Thyroid gland (tissue), 4 donors: Measurements from ENCODE around the gene GREB1. TPM values are rescaled to one million over a fixed set of nuclear protein-coding genes. Genes with fewer than 3 reads are reported as not detected.

Experiments used
- DNase-seq, 2 donors: peaks; one replicate each; pipeline ENCODE4 v3.0.0-alpha.2; 2019
- H3K27ac ChIP-seq, 3 donors: fragments of 200-600 bp; sonication (generic); 1 replicate in 2 of 3; 2 replicates in 1 of 3; pipeline ENCODE4 v1.5.1; 2016 to 2019; ENCODE audit warnings: mild to moderate bottlenecking in 1 of 3, moderate library complexity in 1 of 3
- H3K27me3 ChIP-seq: fragments of 200-600 bp; sonication (generic); one replicate; pipeline ENCODE4 v1.5.1; 2019
- H3K36me3 ChIP-seq, 2 donors: fragments of 200-600 bp; sonication (generic); one replicate each; pipeline ENCODE4 v1.5.1; 2016 to 2019
- H3K4me1 ChIP-seq, 2 donors: fragments of 200-600 bp; sonication (generic); one replicate each; pipeline ENCODE4 v1.5.1; 2017 to 2019
- H3K4me3 ChIP-seq, 3 donors: fragments of 200-600 bp; sonication (generic); replicated peaks in 1 of 3; 1 replicate in 2 of 3; 2 replicates in 1 of 3; pipeline ENCODE4 v1.5.1; 2016; ENCODE audit warnings: mild to moderate bottlenecking in 1 of 3
- H3K9me3 ChIP-seq: fragments of 200-600 bp; sonication (generic); one replicate; pipeline ENCODE4 v1.5.1; 2017
- CTCF ChIP-seq, 6 experiments: fragments of 200-600 bp in 3 of 6; fragments of 450-650 bp in 3 of 6; sonication (generic) in 3 of 6; IDR thresholded peaks; one replicate each; pipeline ENCODE4 v1.5.1; 2016 to 2019; ENCODE audit warnings: antibody characterized with exemption in 6 of 6, mild to moderate bottlenecking in 2 of 6, inconsistent platforms in 1 of 6, moderate library complexity in 1 of 6
- POLR2A ChIP-seq, 2 donors: fragments of 450-650 bp; IDR thresholded peaks; one replicate each; pipeline ENCODE4 v1.6.1; 2017; ENCODE audit warnings: antibody characterized with exemption in 2 of 2, mild to moderate bottlenecking in 2 of 2, moderate library complexity in 1 of 2
- WGBS, 2 donors: methylation state at CpG; one replicate each; pipeline ENCODE4 v1.1.5; 2017; 5-methylcytosine and 5-hydroxymethylcytosine counted together
- intact Hi-C: fragments of 100-400 bp; cut with DNase I; formaldehyde crosslinking; loops from one replicate; pipeline ENCODE4 v1.15.1; 2023
- total RNA-seq, 4 donors: library from RNA; depleted of rRNA; stranded (reverse); fragments of >200 nt; gene quantifications; one replicate each; pipeline ENCODE4 v1.2.3, GENCODE V29; 2016

GREB1 gene
- total RNA-seq, 4 donors from 2014 or later = 0.94 to 4.2 (median 2.0) TPM

- WGBS, 2 donors = 94 to 95% methylated on average over 10 of the region's 10 CpGs
- H3K9me3 ChIP-seq = no peaks in the 10 kb centered on the region
- no peak overlapping the region for H3K27ac ChIP-seq
- TF ChIP-seq CTCF (IDR thresholded peaks at IDR 0.05) (no peak), POLR2A (IDR thresholded peaks at IDR 0.05) (no peak)
- DNase-seq = no peak
- no peaks in the 10 kb centered on the region for H3K36me3 ChIP-seq
- H3K4me1 ChIP-seq = no peaks in the 10 kb centered on the region
- no peaks in the 10 kb centered on the region for H3K27me3 ChIP-seq
- intact Hi-C loops = no loop called here
- no peak overlapping the region for H3K4me3 ChIP-seq
These were observed 91.0 kb downstream of the GREB1 start for GRCh38 chr2:11624893-11625292.

GRCh38 chr2:11625671-11626070, 91.8 kb downstream of the GREB1 start:
- 92 to 93% methylated on average over 10 of the region's 10 CpGs for WGBS, 2 donors
- H3K36me3 ChIP-seq = no peaks in the 10 kb centered on the region
- H3K4me1 ChIP-seq = no peaks in the 10 kb centered on the region
- no peaks in the 10 kb centered on the region for H3K27me3 ChIP-seq
- no peaks in the 10 kb centered on the region for H3K9me3 ChIP-seq
- no peak overlapping the region for H3K27ac ChIP-seq
- H3K4me3 ChIP-seq = no peak overlapping the region
- intact Hi-C loops = no loop called here
- no peak for TF ChIP-seq CTCF (IDR thresholded peaks at IDR 0.05)
- TF ChIP-seq POLR2A (IDR thresholded peaks at IDR 0.05) = no peak
- DNase-seq = no peak

- 93 to 94% methylated on average over 9 of the region's 9 CpGs for WGBS, 2 donors
These were observed 94.8 kb downstream of the GREB1 start for GRCh38 chr2:11628675-11629074.

GRCh38 chr2:11629215-11629614, 95.4 kb downstream of the GREB1 start:
- no peak overlapping the region for H3K4me3 ChIP-seq
- WGBS, 2 donors = 92% methylated on average over 11 of the region's 11 CpGs
- no peaks in the 10 kb centered on the region for H3K36me3 ChIP-seq
- no peak for TF ChIP-seq CTCF (IDR thresholded peaks at IDR 0.05)
- no peak for TF ChIP-seq POLR2A (IDR thresholded peaks at IDR 0.05)
- H3K4me1 ChIP-seq = peaks cover 2 to 5% of the 10 kb centered on the region in 2 donors
- intact Hi-C loops = no loop called here
- no peaks in the 10 kb centered on the region for H3K27me3 ChIP-seq
- H3K27ac ChIP-seq = no peak overlapping the region
- H3K9me3 ChIP-seq = no peaks in the 10 kb centered on the region
- no peak for DNase-seq

More at GRCh38 chr2:11628675-11629074, 94.8 kb downstream of the GREB1 start:
- H3K27me3 ChIP-seq = no peaks in the 10 kb centered on the region
- no peak overlapping the region for H3K27ac ChIP-seq
- H3K36me3 ChIP-seq = no peaks in the 10 kb centered on the region
- no peak overlapping the region for H3K4me3 ChIP-seq
- TF ChIP-seq POLR2A (IDR thresholded peaks at IDR 0.05) = no peak
- TF ChIP-seq CTCF (IDR thresholded peaks at IDR 0.05) = no peak
- H3K9me3 ChIP-seq = no peaks in the 10 kb centered on the region
- intact Hi-C loops = no loop called here
- no peaks in the 10 kb centered on the region for H3K4me1 ChIP-seq
- DNase-seq = no peak

- no peak overlapping the region for H3K4me3 ChIP-seq
- H3K4me1 ChIP-seq = peaks cover 8 to 12% of the 10 kb centered on the region in 2 donors
- no peak for TF ChIP-seq CTCF (IDR thresholded peaks at IDR 0.05)
- no peak overlapping the region for H3K27ac ChIP-seq
- no peaks in the 10 kb centered on the region for H3K27me3 ChIP-seq
- intact Hi-C loops = no loop called here
- 88 to 93% methylated on average over 11 of the region's 11 CpGs for WGBS, 2 donors
- H3K36me3 ChIP-seq = no peaks in the 10 kb centered on the region
- no peaks in the 10 kb centered on the region for H3K9me3 ChIP-seq
- no peak for DNase-seq
These were observed 96.0 kb downstream of the GREB1 start for GRCh38 chr2:11629851-11630250.
